ENCODE data around the gene FGF14. TPM values are rescaled to one million over a fixed set of nuclear protein-coding genes. Genes with fewer than 3 reads are reported as not detected.

The FGF14 gene
- total RNA-seq, 1 experiment from 2014 or later = 0.22 TPM

DNA sequence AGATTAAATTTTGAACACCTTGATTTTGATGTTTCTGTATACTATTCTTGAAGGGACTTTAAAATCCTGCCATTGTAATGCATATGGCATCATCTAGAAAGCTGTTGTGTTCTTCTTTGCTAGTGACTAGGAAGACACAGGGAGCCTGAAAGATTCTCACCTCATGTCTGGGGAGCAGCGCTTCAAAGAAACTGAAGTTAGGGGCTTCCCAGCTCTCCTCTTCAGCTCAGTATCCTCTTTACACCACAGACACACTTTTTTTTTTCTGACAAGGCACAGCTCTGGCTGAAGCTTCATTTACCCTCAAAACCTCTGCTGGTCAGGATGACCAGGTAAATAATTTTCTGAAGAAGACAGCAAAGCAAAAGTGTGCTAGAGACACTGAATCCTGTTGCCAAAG lies 693.7 kb downstream of the FGF14 start:
- Histone ChIP-seq H3K18ac (ENCODE audit: insufficient read length, low read depth, low read length) (no peak overlapping the region), H3K23ac (ENCODE audit: insufficient read length, low read depth, low read length) (no peak overlapping the region), H2BK20ac (ENCODE audit: low read depth, low read length, poor library complexity, severe bottlenecking) (no peak overlapping the region), H2AFZ (ENCODE audit: low read length) (no peak overlapping the region), H3K79me2 (ENCODE audit: insufficient read depth, low read length) (no peaks in the 10 kb centered on the region), H2BK12ac (ENCODE audit: insufficient read length, low read depth, low read length) (no peak overlapping the region), H3K27ac (ENCODE audit: insufficient read length, low read depth, low read length) (no peak overlapping the region), H2BK5ac (ENCODE audit: insufficient read length, low read length) (no peak overlapping the region), H3T11ph (ENCODE audit: low read length) (no peak overlapping the region), H2BK15ac (ENCODE audit: low read depth, low read length) (no peak overlapping the region), H3K4ac (ENCODE audit: low read depth, low read length) (no peak overlapping the region), H4K91ac (ENCODE audit: insufficient read length, low read depth, low read length) (no peak overlapping the region), H4K5ac (ENCODE audit: insufficient read length, low read depth, low read length) (no peak overlapping the region), H4K20me1 (ENCODE audit: control insufficient read depth, insufficient read depth, insufficient read length) (no peaks in the 10 kb centered on the region), H2BK120ac (ENCODE audit: low read depth, low read length, poor library complexity, severe bottlenecking) (no peak overlapping the region), H3K14ac (ENCODE audit: insufficient read depth, low read length) (no peak overlapping the region), H4K8ac (replicated peaks; ENCODE audit: insufficient read length, low read depth, low read length) (no peak overlapping the region), H3K27me3 (ENCODE audit: insufficient read depth, low read length) (no peaks in the 10 kb centered on the region), H3K9ac (ENCODE audit: extremely low read depth, insufficient read length, low read length) (no peak overlapping the region), H3K9me3 (ENCODE audit: control insufficient read depth, low read depth, low read length) (no peaks in the 10 kb centered on the region), H3K79me1 (ENCODE audit: insufficient read depth, low read depth, low read length, poor library complexity, severe bottlenecking) (no peaks in the 10 kb centered on the region), H3K4me2 (ENCODE audit: insufficient read depth, insufficient read length, low read length) (no peak overlapping the region), H3K4me1 (ENCODE audit: insufficient read depth, low read length) (0 out of 2 replicates have a peak, but pooled peaks cover 3% of the 10 kb centered on the region), H2AK5ac (ENCODE audit: insufficient read length, low read length) (no peak overlapping the region), H3K23me2 (ENCODE audit: insufficient read length, low read depth, low read length, poor library complexity, severe bottlenecking) (no peaks in the 10 kb centered on the region), H3K56ac (ENCODE audit: insufficient read length, low read depth, low read length) (no peak overlapping the region)
- DNase-seq = no peak
- no peaks in the 10 kb centered on the region; a peak in 1 of 7 replicates for H3K36me3 Mint-ChIP-seq (ENCODE audit: insufficient read depth in 1 of 3, low read depth in 3 of 3)
- WGBS (ENCODE audit: extremely low coverage, insufficient read length, low lambda C conversion rate) = no CpG with 5 or more reads among the region's 1 CpG
- H3K27me3 Mint-ChIP-seq (ENCODE audit: low read depth) = peaks cover 3% of the 10 kb centered on the region; the same call in 1 of the 2 replicates
- peak overlapping the region in 1 of 3 experiments; percentile 10; a peak in 3 of 7 replicates for H3K27ac Mint-ChIP-seq
- H3K4me3 Mint-ChIP-seq = no peak overlapping the region
- TF ChIP-seq, protein P1, sequence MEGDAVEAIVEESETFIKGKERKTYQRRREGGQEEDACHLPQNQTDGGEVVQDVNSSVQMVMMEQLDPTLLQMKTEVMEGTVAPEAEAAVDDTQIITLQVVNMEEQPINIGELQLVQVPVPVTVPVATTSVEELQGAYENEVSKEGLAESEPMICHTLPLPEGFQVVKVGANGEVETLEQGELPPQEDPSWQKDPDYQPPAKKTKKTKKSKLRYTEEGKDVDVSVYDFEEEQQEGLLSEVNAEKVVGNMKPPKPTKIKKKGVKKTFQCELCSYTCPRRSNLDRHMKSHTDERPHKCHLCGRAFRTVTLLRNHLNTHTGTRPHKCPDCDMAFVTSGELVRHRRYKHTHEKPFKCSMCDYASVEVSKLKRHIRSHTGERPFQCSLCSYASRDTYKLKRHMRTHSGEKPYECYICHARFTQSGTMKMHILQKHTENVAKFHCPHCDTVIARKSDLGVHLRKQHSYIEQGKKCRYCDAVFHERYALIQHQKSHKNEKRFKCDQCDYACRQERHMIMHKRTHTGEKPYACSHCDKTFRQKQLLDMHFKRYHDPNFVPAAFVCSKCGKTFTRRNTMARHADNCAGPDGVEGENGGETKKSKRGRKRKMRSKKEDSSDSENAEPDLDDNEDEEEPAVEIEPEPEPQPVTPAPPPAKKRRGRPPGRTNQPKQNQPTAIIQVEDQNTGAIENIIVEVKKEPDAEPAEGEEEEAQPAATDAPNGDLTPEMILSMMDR (conservative IDR thresholded peaks at IDR 0.05) = no peak
- no peaks in the 10 kb centered on the region for H3K9me3 Mint-ChIP-seq
- peaks cover 17 to 26% of the 10 kb centered on the region in 2 experiments for H3K4me1 Mint-ChIP-seq

All from H9 (cell line).